Trophoblast cell (in vitro differentiated cells and primary cell): ENCODE results near the gene RBBP8.
"Not testable (repeated sequence)": the region's sequence is repeated elsewhere in the genome, so short reads cannot be mapped to it uniquely, and the experiment has no call there.

Source experiments
- DNase-seq, 2 donors: peaks; one replicate each; pipeline ENCODE4 v3.0.0-alpha.2; 2016
- H2AFZ ChIP-seq: 2 replicates; pipeline ENCODE4 v1.6.1; 2013; ENCODE audit warnings: low read length, moderate library complexity, mild to moderate bottlenecking; ENCODE audit not compliant: insufficient read depth, poor library complexity
- H2AK5ac ChIP-seq: 2 replicates; pipeline ENCODE4 v1.6.1; 2013; ENCODE audit warnings: mild to moderate bottlenecking, low read length
- H2BK120ac ChIP-seq: 2 replicates; pipeline ENCODE4 v1.6.1; 2013; ENCODE audit warnings: low read length, mild to moderate bottlenecking, moderate library complexity; ENCODE audit not compliant: insufficient read depth, poor library complexity
- H2BK12ac ChIP-seq: 2 replicates; pipeline ENCODE4 v1.6.1; 2013; ENCODE audit warnings: mild to moderate bottlenecking, low read length, moderate library complexity
- H2BK5ac ChIP-seq: 2 replicates; pipeline ENCODE4 v1.6.1; 2013; ENCODE audit warnings: low read length, low read depth, moderate library complexity, mild to moderate bottlenecking; ENCODE audit not compliant: poor library complexity
- H3K14ac ChIP-seq: 2 replicates; pipeline ENCODE4 v1.6.1; 2013; ENCODE audit warnings: mild to moderate bottlenecking, low read length
- H3K18ac ChIP-seq: 2 replicates; pipeline ENCODE4 v1.6.1; 2013; ENCODE audit warnings: mild to moderate bottlenecking, low read length
- H3K23ac ChIP-seq: 2 replicates; pipeline ENCODE4 v1.6.1; 2013; ENCODE audit warnings: low read length
- H3K27ac ChIP-seq: 2 replicates; pipeline ENCODE4 v1.5.1; 2013; ENCODE audit warnings: low read depth, mild to moderate bottlenecking, inconsistent platforms, low read length, moderate library complexity
- H3K27me3 ChIP-seq: 2 replicates; pipeline ENCODE4 v1.6.1; 2013; ENCODE audit warnings: inconsistent platforms, mild to moderate bottlenecking, low read length, moderate library complexity; ENCODE audit not compliant: insufficient read depth
- H3K36me3 ChIP-seq, 2 experiments: 1 replicate in 1 of 2; 2 replicates in 1 of 2; pipeline ENCODE4 v1.6.1; 2013; ENCODE audit warnings: low read length in 2 of 2, mild to moderate bottlenecking in 2 of 2, moderate library complexity in 1 of 2; ENCODE audit not compliant: insufficient read depth in 2 of 2, control insufficient read depth in 1 of 2
- H3K4ac ChIP-seq: 2 replicates; pipeline ENCODE4 v1.6.1; 2013; ENCODE audit warnings: low read depth, mild to moderate bottlenecking, low read length, moderate library complexity
- H3K4me1 ChIP-seq, 2 experiments: 1 replicate in 1 of 2; 2 replicates in 1 of 2; pipeline ENCODE4 v1.6.1; 2013; ENCODE audit warnings: low read length in 2 of 2, mild to moderate bottlenecking in 2 of 2, moderate library complexity in 1 of 2; ENCODE audit not compliant: insufficient read depth in 2 of 2, control insufficient read depth in 1 of 2
- H3K4me2 ChIP-seq: 2 replicates; pipeline ENCODE4 v1.6.1; 2013; ENCODE audit warnings: inconsistent platforms, mild to moderate bottlenecking, low read length, moderate library complexity
- H3K4me3 ChIP-seq: 2 replicates; pipeline ENCODE4 v1.5.1; 2013; ENCODE audit warnings: mild to moderate bottlenecking, low read depth, low read length, inconsistent platforms
- H3K79me1 ChIP-seq: one replicate; pipeline ENCODE4 v1.6.1; 2013; ENCODE audit warnings: low read length
- H3K79me2 ChIP-seq: 2 replicates; pipeline ENCODE4 v1.6.1; 2013; ENCODE audit warnings: low read length, mild to moderate bottlenecking; ENCODE audit not compliant: control insufficient read depth, insufficient read depth, poor library complexity
- H3K9ac ChIP-seq: 2 replicates; pipeline ENCODE4 v1.6.1; 2013; ENCODE audit warnings: mild to moderate bottlenecking, low read length
- H3K9me3 ChIP-seq: 2 replicates; pipeline ENCODE4 v1.6.1; 2013; ENCODE audit warnings: low read depth, mild to moderate bottlenecking, control low read depth, inconsistent platforms, low read length; ENCODE audit not compliant: insufficient read depth
- H4K12ac ChIP-seq: 2 replicates; pipeline ENCODE4 v1.6.1; 2013; ENCODE audit warnings: low read depth, mild to moderate bottlenecking, low read length, moderate library complexity
- H4K8ac ChIP-seq: 2 replicates; pipeline ENCODE4 v1.6.1; 2013; ENCODE audit warnings: low read depth, mild to moderate bottlenecking, low read length, moderate library complexity
- H4K91ac ChIP-seq: one replicate; pipeline ENCODE4 v1.6.1; 2013; ENCODE audit warnings: low read depth, mild to moderate bottlenecking, low read length, moderate library complexity
- WGBS: extraction: QIAGEN DNeasy Blood & Tissue Kit; methylation state at CpG from one replicate; pipeline ENCODE4 v1.1.7; 2013; ENCODE audit warnings: missing lambda C conversion rate; ENCODE audit not compliant: insufficient read length, insufficient coverage; ENCODE audit errors: extremely low coverage; 5-methylcytosine and 5-hydroxymethylcytosine counted together

The RBBP8 gene

GRCh38 chr18:22900558-22901238 lies 32.4 kb upstream of the RBBP8 start:
- H3K4me1 ChIP-seq: no peaks in the 10 kb centered on the region
- no peak overlapping the region for H2AK5ac ChIP-seq
- H3K9ac ChIP-seq: no peak overlapping the region
- WGBS: no CpG with 5 or more reads among the region's 5 CpGs
- DNase-seq: no peak
- H4K12ac ChIP-seq: no peak overlapping the region
- H2AFZ ChIP-seq: no peak overlapping the region
- H3K79me2 ChIP-seq: no peaks in the 10 kb centered on the region
- H2BK120ac ChIP-seq: no peak overlapping the region
- no peak overlapping the region for H3K14ac ChIP-seq
- no peak overlapping the region for H3K18ac ChIP-seq
- no peak overlapping the region for H2BK5ac ChIP-seq
- peaks cover 3% of the 10 kb centered on the region for H3K9me3 ChIP-seq
- no peak overlapping the region for H3K4me2 ChIP-seq
- H3K27me3 ChIP-seq: no peaks in the 10 kb centered on the region
- no peak overlapping the region for H3K23ac ChIP-seq
- H3K36me3 ChIP-seq: no peaks in the 10 kb centered on the region
- H4K91ac ChIP-seq: no peak overlapping the region
- H2BK12ac ChIP-seq: no peak overlapping the region
- no peak overlapping the region for H4K8ac ChIP-seq
- H3K27ac ChIP-seq: no peak overlapping the region
- no peaks in the 10 kb centered on the region for H3K79me1 ChIP-seq
- no peak overlapping the region for H3K4ac ChIP-seq
- no peak overlapping the region for H3K4me3 ChIP-seq

GRCh38 chr18:22902093-22902492 lies 31.0 kb upstream of the RBBP8 start:
- Histone ChIP-seq H3K4me1 (no peaks in the 10 kb centered on the region), H3K9me3 (peaks cover 3% of the 10 kb centered on the region), H3K36me3 (no peaks in the 10 kb centered on the region), H3K9ac (no peak overlapping the region), H3K27ac (no peak overlapping the region), H2AK5ac (no peak overlapping the region), H3K4me3 (no peak overlapping the region), H4K91ac (no peak overlapping the region), H4K12ac (no peak overlapping the region), H2AFZ (no peak overlapping the region), H3K4me2 (no peak overlapping the region), H3K18ac (no peak overlapping the region), H3K79me2 (no peaks in the 10 kb centered on the region), H3K14ac (no peak overlapping the region), H3K27me3 (no peaks in the 10 kb centered on the region), H2BK120ac (no peak overlapping the region), H2BK5ac (no peak overlapping the region), H3K23ac (no peak overlapping the region), H3K4ac (no peak overlapping the region), H3K79me1 (no peaks in the 10 kb centered on the region), H4K8ac (no peak overlapping the region), H2BK12ac (no peak overlapping the region)
- no peak for DNase-seq

GRCh38 chr18:22903248-22903647 lies 29.9 kb upstream of the RBBP8 start:
- H2AK5ac ChIP-seq, H3K36me3 ChIP-seq, H4K8ac ChIP-seq, H3K23ac ChIP-seq, H3K79me2 ChIP-seq, H3K4me1 ChIP-seq, H3K18ac ChIP-seq, H3K27ac ChIP-seq, H2BK120ac ChIP-seq, H2BK5ac ChIP-seq, H3K4me3 ChIP-seq, H3K79me1 ChIP-seq, H3K27me3 ChIP-seq, H3K4ac ChIP-seq, H4K91ac ChIP-seq, H4K12ac ChIP-seq, H2AFZ ChIP-seq, H3K9ac ChIP-seq, H2BK12ac ChIP-seq, H3K14ac ChIP-seq, H3K4me2 ChIP-seq, DNase-seq, H3K9me3 ChIP-seq: not testable (repeated sequence)
- no CpG with 5 or more reads among the region's 2 CpGs for WGBS

GRCh38 chr18:22912149-22912548 lies 21.0 kb upstream of the RBBP8 start:
- WGBS: no CpG with 5 or more reads among the region's 1 CpG
- Histone ChIP-seq H3K18ac (no peak overlapping the region), H3K4me3 (no peak overlapping the region), H3K9me3 (no peaks in the 10 kb centered on the region), H4K8ac (no peak overlapping the region), H3K79me1 (peaks cover 2% of the 10 kb centered on the region), H2BK5ac (no peak overlapping the region), H2BK120ac (no peak overlapping the region), H3K27ac (no peak overlapping the region), H4K12ac (no peak overlapping the region), H3K14ac (no peak overlapping the region), H3K23ac (no peak overlapping the region), H3K36me3 (no peaks in the 10 kb centered on the region), H2BK12ac (no peak overlapping the region), H3K4me2 (no peak overlapping the region), H3K4me1 (peaks cover 2 to 8% of the 10 kb centered on the region in 2 experiments), H3K9ac (no peak overlapping the region), H2AK5ac (no peak overlapping the region), H3K79me2 (no peaks in the 10 kb centered on the region), H3K27me3 (no peaks in the 10 kb centered on the region), H4K91ac (no peak overlapping the region), H3K4ac (no peak overlapping the region), H2AFZ (no peak overlapping the region)
- no peak for DNase-seq
